Chondrocyte (in vitro differentiated cells): ENCODE results near the gene RBBP8NL. TPM values are rescaled to one million over a fixed set of nuclear protein-coding genes. Genes with fewer than 3 reads are reported as not detected.

Experiments
- DNase-seq: peaks from one replicate; pipeline ENCODE4 v3.0.0; 2021; ENCODE audit warnings: mixed read lengths, low spot score
- H3K27ac Mint-ChIP-seq: one replicate; pipeline ENCODE4 v1.8.0; 2021; ENCODE audit warnings: mild to moderate bottlenecking, moderate library complexity, mixed read lengths; ENCODE audit not compliant: unreplicated experiment
- H3K27me3 Mint-ChIP-seq: 2 replicates; pipeline ENCODE4 v1.8.0; 2021; ENCODE audit warnings: low read depth, mixed read lengths
- H3K36me3 Mint-ChIP-seq: 2 replicates; pipeline ENCODE4 v1.8.0; 2021; ENCODE audit warnings: low read depth, mixed read lengths
- H3K4me1 Mint-ChIP-seq: 2 replicates; pipeline ENCODE4 v1.8.0; 2021; ENCODE audit warnings: low read depth, mild to moderate bottlenecking, mixed read lengths
- H3K4me3 Mint-ChIP-seq: one replicate; pipeline ENCODE4 v1.8.0; 2021; ENCODE audit warnings: mild to moderate bottlenecking, moderate library complexity, mixed read lengths; ENCODE audit not compliant: unreplicated experiment
- H3K9me3 Mint-ChIP-seq: 2 replicates; pipeline ENCODE4 v1.8.0; 2021; ENCODE audit warnings: low read depth, mixed read lengths
- CTCF ChIP-seq: fragments of 200-600 bp; sonication (generic); IDR thresholded peaks from 2 replicates; pipeline ENCODE4 v1.5.0; 2021; ENCODE audit warnings: antibody characterized with exemption, mild to moderate bottlenecking, moderate library complexity
- total RNA-seq: library from RNA; stranded (reverse); gene quantifications from 3 replicates; pipeline ENCODE4 v1.2.1, GENCODE V29; 2021

RBBP8NL gene
- total RNA-seq, 1 donor from 2014 or later: not detected

GRCh38 chr20:62451156-62451767, 23.9 kb upstream of the RBBP8NL start:
- no peak for TF ChIP-seq CTCF
- no peaks in the 10 kb centered on the region for H3K9me3 Mint-ChIP-seq
- H3K4me3 Mint-ChIP-seq: no peak overlapping the region
- peaks cover 28% of the 10 kb centered on the region for H3K27me3 Mint-ChIP-seq
- no peaks in the 10 kb centered on the region for H3K4me1 Mint-ChIP-seq
- H3K36me3 Mint-ChIP-seq: no peaks in the 10 kb centered on the region
- no peak overlapping the region for H3K27ac Mint-ChIP-seq
- DNase-seq: no peak

GRCh38 chr20:62449951-62450691, 22.8 kb upstream of the RBBP8NL start:
- Mint-ChIP-seq H3K9me3 (no peaks in the 10 kb centered on the region), H3K4me1 (no peaks in the 10 kb centered on the region), H3K4me3 (no peak overlapping the region), H3K27ac (no peak overlapping the region), H3K36me3 (no peaks in the 10 kb centered on the region), H3K27me3 (peaks cover 28% of the 10 kb centered on the region)
- no peak for DNase-seq
- peak; percentile 35 for TF ChIP-seq CTCF

GRCh38 chr20:62448788-62449187, 21.4 kb upstream of the RBBP8NL start:
- DNase-seq: no peak
- H3K27ac Mint-ChIP-seq: no peak overlapping the region
- TF ChIP-seq CTCF: no peak
- no peaks in the 10 kb centered on the region for H3K36me3 Mint-ChIP-seq
- no peaks in the 10 kb centered on the region for H3K9me3 Mint-ChIP-seq
- peaks cover 26% of the 10 kb centered on the region for H3K27me3 Mint-ChIP-seq
- H3K4me1 Mint-ChIP-seq: no peaks in the 10 kb centered on the region
- H3K4me3 Mint-ChIP-seq: no peak overlapping the region

GRCh38 chr20:62448038-62448437, 20.7 kb upstream of the RBBP8NL start:
- no peak for TF ChIP-seq CTCF
- H3K27ac Mint-ChIP-seq: no peak overlapping the region
- H3K27me3 Mint-ChIP-seq: peaks cover 27% of the 10 kb centered on the region
- no peaks in the 10 kb centered on the region for H3K36me3 Mint-ChIP-seq
- no peaks in the 10 kb centered on the region for H3K4me1 Mint-ChIP-seq
- no peak for DNase-seq
- H3K4me3 Mint-ChIP-seq: no peak overlapping the region
- H3K9me3 Mint-ChIP-seq: no peaks in the 10 kb centered on the region

- no peak for DNase-seq
- Mint-ChIP-seq H3K27me3 (peaks cover 30% of the 10 kb centered on the region), H3K36me3 (no peaks in the 10 kb centered on the region), H3K4me3 (no peak overlapping the region), H3K27ac (no peak overlapping the region), H3K9me3 (no peaks in the 10 kb centered on the region), H3K4me1 (no peaks in the 10 kb centered on the region)
- no peak for TF ChIP-seq CTCF
These were observed 19.8 kb upstream of the RBBP8NL start for GRCh38 chr20:62446888-62447869.
